Activated CD8-positive, alpha-beta memory T cell treated with anti-CD3 and anti-CD28 coated beads, Interleukin-2, amount 50 U/mL, for 24 hours (primary cell): Measurements from ENCODE around the gene CPT1A.

Source experiments
- DNase-seq: peaks from one replicate; pipeline ENCODE4 v3.0.0-alpha.2; 2020; ENCODE audit errors: extremely low read depth

Gene CPT1A

GRCh38 chr11:68710409-68710808 lies 131.3 kb downstream of the CPT1A start:
- DNase-seq, result no peak

- DNase-seq, result no peak
Observed at GRCh38 chr11:68709062-68709461, 132.7 kb downstream of the CPT1A start.

DNA sequence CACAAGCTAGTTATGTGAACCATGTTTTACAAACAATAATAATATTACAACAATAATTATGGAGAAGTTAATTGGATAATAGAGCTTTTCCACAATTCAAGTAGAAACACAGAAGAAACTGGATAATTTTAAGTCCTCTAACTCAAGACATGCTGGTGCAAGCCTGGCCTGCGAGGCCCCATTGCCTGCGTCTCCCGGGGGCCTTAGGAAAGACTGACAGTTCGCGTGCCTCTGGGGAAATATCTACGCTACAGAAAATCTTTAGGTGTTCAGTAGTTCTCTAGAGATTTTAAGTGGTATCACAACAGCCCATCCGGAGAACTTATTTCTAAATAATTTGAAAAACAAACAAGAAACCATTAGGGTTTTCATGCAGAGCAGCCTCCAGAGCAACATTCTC lies 134.2 kb downstream of the CPT1A start:
- no peak for DNase-seq

DNA sequence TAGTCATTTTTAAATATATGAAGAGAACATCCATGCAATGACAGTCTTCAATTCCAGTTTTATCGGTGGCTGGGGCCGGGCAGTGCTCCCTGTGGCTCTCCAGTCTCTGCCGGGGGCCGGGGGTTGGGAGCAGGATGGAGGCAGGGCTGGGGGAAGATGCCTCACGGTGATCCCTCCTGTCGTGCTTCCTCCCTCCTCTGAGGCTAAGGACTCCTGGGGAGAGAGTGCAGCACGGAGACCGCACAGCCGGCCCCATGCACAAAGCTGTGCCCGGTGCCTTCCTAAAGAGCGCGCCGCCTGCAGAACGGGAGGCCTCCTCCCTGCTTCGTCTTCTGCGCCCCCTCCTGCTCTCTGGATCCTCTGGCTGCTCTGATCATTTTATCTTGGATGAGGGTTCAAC lies 136.8 kb downstream of the CPT1A start:
- DNase-seq, result no peak
